ENCODE results near the gene TTC33. TPM values are rescaled to one million over a fixed set of nuclear protein-coding genes. Genes with fewer than 3 reads are reported as not detected.
A peak's percentile ranks its signal among the peaks of the same experiment; 100 is the strongest.

Gene TTC33
- total RNA-seq, 1 experiment from 2014 or later, result 30.2 TPM

- H3K36me3 ChIP-seq (ENCODE audit: low read depth), result no peaks in the 10 kb centered on the region
- 0 out of 2 replicates have a peak overlapping the region, but pooled peaks have one; percentile 23 for H2AFZ ChIP-seq
- H3K27me3 ChIP-seq (ENCODE audit: insufficient read depth, low read depth), result no peaks in the 10 kb centered on the region
- DNase-seq, result no peak
- H3K9me2 ChIP-seq (ENCODE audit: insufficient read depth), result no peaks in the 10 kb centered on the region
- no peak overlapping the region for H3K4me3 ChIP-seq
- H3K4me1 ChIP-seq (replicated peaks; ENCODE audit: insufficient read depth), result peaks cover 18% of the 10 kb centered on the region
- no peak overlapping the region for H3K27ac ChIP-seq
- no peak overlapping the region for H3K4me2 ChIP-seq
- no peaks in the 10 kb centered on the region for H4K20me1 ChIP-seq (ENCODE audit: insufficient read depth)
- peaks cover 3% of the 10 kb centered on the region; the same call in 1 of the 2 replicates for H3K9me3 ChIP-seq (ENCODE audit: insufficient read depth, low read depth)
- POLR2A ChIA-PET (ENCODE audit: unreplicated experiment), result no interaction called here
- TF ChIP-seq EZH2 (IDR thresholded peaks at IDR 0.05; ENCODE audit: low read depth), result no peak
- TF ChIP-seq, protein P1, sequence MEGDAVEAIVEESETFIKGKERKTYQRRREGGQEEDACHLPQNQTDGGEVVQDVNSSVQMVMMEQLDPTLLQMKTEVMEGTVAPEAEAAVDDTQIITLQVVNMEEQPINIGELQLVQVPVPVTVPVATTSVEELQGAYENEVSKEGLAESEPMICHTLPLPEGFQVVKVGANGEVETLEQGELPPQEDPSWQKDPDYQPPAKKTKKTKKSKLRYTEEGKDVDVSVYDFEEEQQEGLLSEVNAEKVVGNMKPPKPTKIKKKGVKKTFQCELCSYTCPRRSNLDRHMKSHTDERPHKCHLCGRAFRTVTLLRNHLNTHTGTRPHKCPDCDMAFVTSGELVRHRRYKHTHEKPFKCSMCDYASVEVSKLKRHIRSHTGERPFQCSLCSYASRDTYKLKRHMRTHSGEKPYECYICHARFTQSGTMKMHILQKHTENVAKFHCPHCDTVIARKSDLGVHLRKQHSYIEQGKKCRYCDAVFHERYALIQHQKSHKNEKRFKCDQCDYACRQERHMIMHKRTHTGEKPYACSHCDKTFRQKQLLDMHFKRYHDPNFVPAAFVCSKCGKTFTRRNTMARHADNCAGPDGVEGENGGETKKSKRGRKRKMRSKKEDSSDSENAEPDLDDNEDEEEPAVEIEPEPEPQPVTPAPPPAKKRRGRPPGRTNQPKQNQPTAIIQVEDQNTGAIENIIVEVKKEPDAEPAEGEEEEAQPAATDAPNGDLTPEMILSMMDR (conservative IDR thresholded peaks at IDR 0.05), result no peak
- CTCF ChIA-PET, result no interaction called here
- intact Hi-C loops (cut with micrococcal nuclease; ENCODE audit: unreplicated experiment), result no loop called here
- BruUV-seq (replicated peaks), result no TSS peak
- no peaks in the 10 kb centered on the region for H3K79me2 ChIP-seq (ENCODE audit: low read depth)
- H3F3A ChIP-seq (ENCODE audit: insufficient read depth, low read depth), result no peaks in the 10 kb centered on the region
Observed at GRCh38 chr5:40575411-40575810, 180.3 kb downstream of the TTC33 start.

- POLR2A ChIA-PET (ENCODE audit: unreplicated experiment), result no interaction called here
- CTCF ChIA-PET, result no interaction called here
- no peaks in the 10 kb centered on the region for H3K36me3 ChIP-seq (ENCODE audit: low read depth)
- TF ChIP-seq EZH2 (IDR thresholded peaks at IDR 0.05; ENCODE audit: low read depth), result no peak
- TF ChIP-seq, protein P1 (conservative IDR thresholded peaks at IDR 0.05), result no peak
- no peaks in the 10 kb centered on the region for H3F3A ChIP-seq (ENCODE audit: insufficient read depth, low read depth)
- H3K4me2 ChIP-seq, result no peak overlapping the region
- H3K4me1 ChIP-seq (replicated peaks; ENCODE audit: insufficient read depth), result peaks cover 18% of the 10 kb centered on the region
- no peaks in the 10 kb centered on the region; the same call in 1 of the 2 replicates for H3K9me2 ChIP-seq (ENCODE audit: insufficient read depth)
- H3K79me2 ChIP-seq (ENCODE audit: low read depth), result no peaks in the 10 kb centered on the region
- H3K27ac ChIP-seq, result no peak overlapping the region
- no TSS peak for BruUV-seq (replicated peaks)
- intact Hi-C loops (cut with micrococcal nuclease; ENCODE audit: unreplicated experiment), result no loop called here
- no peaks in the 10 kb centered on the region for H4K20me1 ChIP-seq (ENCODE audit: insufficient read depth)
- H3K4me3 ChIP-seq, result no peak overlapping the region
- no peak overlapping the region for H2AFZ ChIP-seq
- no peak for DNase-seq
- H3K9me3 ChIP-seq (ENCODE audit: insufficient read depth, low read depth), result peaks cover 5% of the 10 kb centered on the region; the same call in 1 of the 2 replicates
- no peaks in the 10 kb centered on the region for H3K27me3 ChIP-seq (ENCODE audit: insufficient read depth, low read depth)
Observed at GRCh38 chr5:40572937-40573336, 182.8 kb downstream of the TTC33 start.

DNA sequence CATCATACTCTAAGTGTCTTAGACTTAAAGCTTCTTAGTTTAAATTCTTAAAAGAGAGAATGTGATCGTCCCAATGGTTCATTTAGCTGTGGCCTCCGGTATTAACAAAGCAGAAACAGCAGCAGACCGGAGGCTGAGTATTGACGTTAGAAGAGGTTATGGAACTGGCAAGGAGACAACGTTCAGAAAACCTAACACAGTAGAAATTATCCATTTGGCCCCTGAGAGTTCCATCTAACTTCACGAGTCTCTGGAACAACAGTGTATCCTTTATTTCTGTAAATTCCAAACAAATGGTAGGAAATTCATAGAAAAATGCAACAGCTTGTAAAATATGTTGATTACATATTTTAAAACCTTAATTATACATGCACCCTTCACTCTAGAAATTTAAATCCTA, 183.4 kb downstream of the TTC33 start:
- peaks cover 12% of the 10 kb centered on the region for H3K4me1 ChIP-seq (replicated peaks; ENCODE audit: insufficient read depth)
- CTCF ChIA-PET, result no interaction called here
- POLR2A ChIA-PET (ENCODE audit: unreplicated experiment), result no interaction called here
- no peak for DNase-seq
- H3F3A ChIP-seq (ENCODE audit: insufficient read depth, low read depth), result no peaks in the 10 kb centered on the region
- peaks cover 11% of the 10 kb centered on the region; the same call in 1 of the 2 replicates for H3K9me3 ChIP-seq (ENCODE audit: insufficient read depth, low read depth)
- TF ChIP-seq EZH2 (IDR thresholded peaks at IDR 0.05; ENCODE audit: low read depth), result no peak
- TF ChIP-seq, protein P1 (conservative IDR thresholded peaks at IDR 0.05), result no peak
- no peak overlapping the region for H2AFZ ChIP-seq
- no peaks in the 10 kb centered on the region for H3K36me3 ChIP-seq (ENCODE audit: low read depth)
- H3K27me3 ChIP-seq (ENCODE audit: insufficient read depth, low read depth), result no peaks in the 10 kb centered on the region
- H3K27ac ChIP-seq, result no peak overlapping the region
- intact Hi-C loops (cut with micrococcal nuclease; ENCODE audit: unreplicated experiment), result no loop called here
- H3K79me2 ChIP-seq (ENCODE audit: low read depth), result no peaks in the 10 kb centered on the region
- H3K4me2 ChIP-seq, result no peak overlapping the region
- BruUV-seq (replicated peaks), result no TSS peak
- no peaks in the 10 kb centered on the region; the same call in 1 of the 2 replicates for H3K9me2 ChIP-seq (ENCODE audit: insufficient read depth)
- H3K4me3 ChIP-seq, result no peak overlapping the region
- H4K20me1 ChIP-seq (ENCODE audit: insufficient read depth), result no peaks in the 10 kb centered on the region
